Right atrium auricular region (tissue), 2 donors: ENCODE results near the gene EIF2S2. TPM values are rescaled to one million over a fixed set of nuclear protein-coding genes. Genes with fewer than 3 reads are reported as not detected.

Source experiments
- DNase-seq: peaks from one replicate; pipeline ENCODE4 v3.0.0-alpha.2; 2019; ENCODE audit warnings: low spot score
- H3K27ac ChIP-seq, 2 donors: fragments of 200-600 bp; sonication (generic); 1 replicate in 1 of 2; 2 replicates in 1 of 2; pipeline ENCODE4 v1.5.1; 2016 to 2019
- H3K27me3 ChIP-seq, 2 donors: fragments of 200-600 bp; sonication (generic); one replicate each; pipeline versions ENCODE4 v1.5.1 to v1.6.0; 2017 to 2019
- H3K36me3 ChIP-seq: fragments of 200-600 bp; sonication (generic); one replicate; pipeline ENCODE4 v1.5.1; 2016
- H3K4me1 ChIP-seq, 2 donors: fragments of 200-600 bp; sonication (generic); one replicate each; pipeline versions ENCODE4 v1.5.1 to v1.6.0; 2017 to 2019
- H3K4me3 ChIP-seq, 2 donors: fragments of 200-600 bp; sonication (generic); 1 replicate in 1 of 2; 2 replicates in 1 of 2; pipeline ENCODE4 v1.5.1; 2017 to 2019; ENCODE audit warnings: mild to moderate bottlenecking in 1 of 2, moderate library complexity in 1 of 2
- H3K9me3 ChIP-seq, 2 donors: fragments of 200-600 bp; sonication (generic); one replicate each; pipeline ENCODE4 v1.5.1; 2019
- total RNA-seq, 2 donors: library from RNA; depleted of rRNA; stranded (reverse); fragments of >200 nt; gene quantifications; one replicate each; pipeline ENCODE4 v1.1.0, GENCODE V29; 2016
- TF ChIP-seq, protein P1 (sequence below), 2 donors: fragments of 200-600 bp; sonication (generic); IDR thresholded peaks; one replicate each; pipeline ENCODE4 v1.5.1; 2019; ENCODE audit warnings: antibody characterized with exemption in 2 of 2

The EIF2S2 gene
- total RNA-seq, 2 donors from 2014 or later: 35.1 to 35.6 TPM

DNA sequence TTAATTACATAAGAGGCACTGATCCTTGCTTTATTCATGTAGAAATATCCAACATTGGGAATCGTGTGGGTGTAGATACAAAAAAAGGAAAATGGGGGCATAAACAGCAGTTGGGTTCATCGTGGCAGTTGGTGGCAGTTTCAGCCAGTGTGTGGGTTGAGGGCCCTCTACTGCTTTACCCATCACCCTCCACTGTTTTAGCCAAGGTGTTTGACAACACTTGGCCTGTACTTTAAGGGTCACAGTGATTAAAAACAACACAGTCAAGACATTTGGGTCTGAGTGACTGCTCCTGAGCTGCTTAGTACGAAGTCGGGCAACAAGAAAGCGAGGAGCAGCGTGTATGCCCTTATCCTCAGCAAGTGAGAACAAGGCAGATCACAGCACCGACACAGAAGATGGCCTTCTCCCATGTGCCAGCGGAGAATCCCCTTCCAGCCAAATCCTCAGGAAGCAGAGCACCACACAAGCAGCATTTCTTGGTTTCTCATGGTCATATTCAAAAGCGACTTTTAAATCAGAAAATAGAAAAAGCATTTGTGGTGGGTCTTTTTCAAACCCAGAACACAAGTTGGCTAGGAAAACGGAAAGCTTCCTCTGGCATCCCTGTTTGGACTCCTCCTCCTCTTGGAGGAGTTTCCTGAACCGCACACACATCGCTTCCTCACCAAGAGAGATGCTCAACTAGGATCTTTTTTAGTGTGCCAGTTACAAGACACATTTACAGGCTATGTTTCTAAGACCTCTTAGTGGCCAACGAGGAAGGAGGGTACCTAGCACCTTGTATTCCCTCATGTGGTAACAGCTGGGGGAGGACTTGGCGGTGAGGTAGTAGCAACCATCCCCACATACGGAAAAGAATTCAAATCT, 23.5 kb downstream of the EIF2S2 start:
- Histone ChIP-seq H3K27ac (no peak overlapping the region), H3K36me3 (peaks cover 58% of the 10 kb centered on the region)
- TF ChIP-seq, protein P1, sequence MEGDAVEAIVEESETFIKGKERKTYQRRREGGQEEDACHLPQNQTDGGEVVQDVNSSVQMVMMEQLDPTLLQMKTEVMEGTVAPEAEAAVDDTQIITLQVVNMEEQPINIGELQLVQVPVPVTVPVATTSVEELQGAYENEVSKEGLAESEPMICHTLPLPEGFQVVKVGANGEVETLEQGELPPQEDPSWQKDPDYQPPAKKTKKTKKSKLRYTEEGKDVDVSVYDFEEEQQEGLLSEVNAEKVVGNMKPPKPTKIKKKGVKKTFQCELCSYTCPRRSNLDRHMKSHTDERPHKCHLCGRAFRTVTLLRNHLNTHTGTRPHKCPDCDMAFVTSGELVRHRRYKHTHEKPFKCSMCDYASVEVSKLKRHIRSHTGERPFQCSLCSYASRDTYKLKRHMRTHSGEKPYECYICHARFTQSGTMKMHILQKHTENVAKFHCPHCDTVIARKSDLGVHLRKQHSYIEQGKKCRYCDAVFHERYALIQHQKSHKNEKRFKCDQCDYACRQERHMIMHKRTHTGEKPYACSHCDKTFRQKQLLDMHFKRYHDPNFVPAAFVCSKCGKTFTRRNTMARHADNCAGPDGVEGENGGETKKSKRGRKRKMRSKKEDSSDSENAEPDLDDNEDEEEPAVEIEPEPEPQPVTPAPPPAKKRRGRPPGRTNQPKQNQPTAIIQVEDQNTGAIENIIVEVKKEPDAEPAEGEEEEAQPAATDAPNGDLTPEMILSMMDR (IDR thresholded peaks at IDR 0.05): no peak

DNA sequence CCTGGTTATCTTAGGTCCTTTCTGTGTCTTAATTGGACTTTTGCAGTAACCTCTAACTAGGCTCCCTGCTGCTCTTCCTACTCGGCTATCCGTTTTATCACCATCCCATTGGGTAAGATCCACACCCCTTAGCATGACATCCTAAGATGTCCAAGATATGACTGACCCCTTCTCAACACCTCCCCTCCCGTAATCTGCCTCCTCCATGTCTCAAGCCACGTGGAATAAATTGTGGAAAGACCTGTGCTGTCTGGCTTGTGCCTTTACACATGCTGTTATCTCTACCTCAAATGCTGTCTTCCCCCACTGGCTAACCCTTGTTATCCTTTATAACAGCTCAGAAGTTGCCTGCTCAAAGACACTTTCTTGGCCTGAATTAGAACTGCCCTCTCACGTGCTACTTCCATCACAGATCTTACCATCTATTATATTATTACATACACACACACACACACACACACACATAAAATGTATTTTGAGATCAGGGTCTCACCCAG, 26.5 kb downstream of the EIF2S2 start:
- Histone ChIP-seq H3K27ac (no peak overlapping the region), H3K36me3 (peaks cover 42% of the 10 kb centered on the region), H3K27me3 (no peaks in the 10 kb centered on the region), H3K4me3 (no peak overlapping the region), H3K9me3 (no peaks in the 10 kb centered on the region), H3K4me1 (peaks cover 0 to 41% of the 10 kb centered on the region in 2 donors)
- TF ChIP-seq, protein P1 (IDR thresholded peaks at IDR 0.05): no peak
- no peak for DNase-seq

More for the DNA sequence above, 23.5 kb downstream of the EIF2S2 start:
- Histone ChIP-seq H3K9me3 (no peaks in the 10 kb centered on the region), H3K27me3 (no peaks in the 10 kb centered on the region), H3K4me3 (no peak overlapping the region), H3K4me1 (peaks cover 0 to 28% of the 10 kb centered on the region in 2 donors)
- no peak for DNase-seq

DNA sequence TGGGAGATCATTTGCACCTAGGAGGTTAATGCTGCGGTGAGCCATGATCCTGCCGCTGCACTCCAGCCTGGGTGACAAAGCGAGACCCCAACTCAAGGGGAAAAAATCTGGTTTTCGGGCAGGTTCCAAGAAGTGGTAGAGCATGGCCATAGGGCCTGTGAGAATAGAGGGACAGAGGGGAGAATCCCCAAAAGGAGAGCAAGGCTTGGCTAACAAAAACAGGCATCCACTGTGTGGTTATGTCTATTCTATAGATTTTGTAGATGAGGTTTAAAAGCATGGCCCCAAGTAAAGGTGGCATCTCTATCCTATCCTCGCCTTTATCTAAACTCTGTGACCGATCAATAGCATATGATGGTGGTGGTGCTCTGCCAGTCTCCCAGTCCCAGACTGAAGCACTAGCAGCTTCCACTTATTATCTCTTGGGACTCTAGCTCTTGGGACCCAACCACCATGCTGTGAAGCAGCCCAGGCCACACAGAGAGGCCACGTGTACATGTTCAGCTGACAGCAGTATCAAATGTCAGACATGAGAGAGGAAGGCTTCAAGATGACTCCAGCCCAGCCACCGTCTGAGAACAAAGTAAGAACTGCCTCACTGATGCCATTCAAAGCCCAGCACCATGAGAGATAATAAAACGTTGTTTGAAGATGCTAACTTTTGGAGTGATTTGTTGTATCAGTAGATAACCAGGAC, 27.7 kb downstream of the EIF2S2 start:
- Histone ChIP-seq H3K27ac (peak overlapping the region in 1 of 2 donors; percentile 72), H3K9me3 (no peaks in the 10 kb centered on the region), H3K27me3 (no peaks in the 10 kb centered on the region), H3K4me1 (peaks cover 0 to 30% of the 10 kb centered on the region in 2 donors), H3K36me3 (peaks cover 38% of the 10 kb centered on the region), H3K4me3 (no peak overlapping the region)
- DNase-seq: no peak
- TF ChIP-seq, protein P1 (IDR thresholded peaks at IDR 0.05): no peak

DNA sequence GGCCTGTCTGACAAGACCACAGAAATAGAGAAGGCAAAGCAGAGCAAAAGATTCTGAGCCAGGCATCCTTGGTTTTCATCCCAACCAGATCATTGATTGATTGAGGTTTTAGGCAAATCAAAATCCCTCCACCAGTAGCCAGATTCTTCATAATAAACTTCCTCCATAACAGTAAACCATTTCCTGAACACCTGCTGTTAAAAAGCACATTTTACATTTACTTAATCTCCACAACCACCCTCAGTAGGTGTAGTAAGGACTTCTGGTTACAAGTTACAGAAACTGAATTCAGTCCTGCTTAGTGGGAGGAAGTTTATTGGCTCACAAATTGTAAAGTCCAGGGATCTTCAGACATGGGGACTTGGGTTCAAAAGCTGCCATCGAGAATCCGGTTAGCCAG, 28.3 kb downstream of the EIF2S2 start:
- H3K36me3 ChIP-seq: peaks cover 35% of the 10 kb centered on the region
- no peaks in the 10 kb centered on the region for H3K9me3 ChIP-seq
- no peak for DNase-seq
- H3K27ac ChIP-seq: peak overlapping the region; percentile 54 to 72
- H3K4me3 ChIP-seq: no peak overlapping the region
- peaks cover 0 to 24% of the 10 kb centered on the region in 2 donors for H3K4me1 ChIP-seq
- no peaks in the 10 kb centered on the region for H3K27me3 ChIP-seq
- TF ChIP-seq, protein P1 (IDR thresholded peaks at IDR 0.05): no peak

DNA sequence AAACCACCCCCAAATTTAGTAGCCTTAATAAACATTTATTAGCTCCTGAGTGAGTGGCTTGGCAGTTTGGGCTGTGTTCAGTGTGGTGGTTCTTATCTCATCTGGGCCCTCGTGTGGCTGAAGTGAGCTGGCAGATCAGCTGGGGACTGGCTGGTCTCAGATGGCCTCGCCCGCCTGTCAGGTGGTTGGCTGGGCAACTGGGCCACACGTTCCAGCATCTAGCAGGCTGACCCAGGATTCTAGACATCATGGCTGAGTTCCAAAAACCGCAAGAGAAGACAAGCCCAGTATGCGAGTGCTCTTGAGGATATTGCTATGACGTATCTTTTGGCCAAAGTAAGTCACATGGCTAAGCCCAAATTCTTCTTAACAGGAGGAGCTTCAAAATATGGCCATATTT, 28.9 kb downstream of the EIF2S2 start:
- Histone ChIP-seq H3K4me1 (peaks cover 0 to 19% of the 10 kb centered on the region in 2 donors), H3K27me3 (no peaks in the 10 kb centered on the region), H3K9me3 (no peaks in the 10 kb centered on the region), H3K4me3 (no peak overlapping the region), H3K36me3 (peaks cover 35% of the 10 kb centered on the region), H3K27ac (peak overlapping the region; percentile 54 to 72)
- TF ChIP-seq, protein P1 (IDR thresholded peaks at IDR 0.05): no peak
- DNase-seq: peak; percentile 76
